ENCODE data around the gene ENO1. TPM values are rescaled to one million over a fixed set of nuclear protein-coding genes. Genes with fewer than 3 reads are reported as not detected.

ENO1 gene
- total and polyA plus RNA-seq, 10 of the 15 experiments (the other 5 are each of a cell fraction or from before 2014, with no cell fraction given): 1,850 to 4,219 (median 2,331) TPM

DNA sequence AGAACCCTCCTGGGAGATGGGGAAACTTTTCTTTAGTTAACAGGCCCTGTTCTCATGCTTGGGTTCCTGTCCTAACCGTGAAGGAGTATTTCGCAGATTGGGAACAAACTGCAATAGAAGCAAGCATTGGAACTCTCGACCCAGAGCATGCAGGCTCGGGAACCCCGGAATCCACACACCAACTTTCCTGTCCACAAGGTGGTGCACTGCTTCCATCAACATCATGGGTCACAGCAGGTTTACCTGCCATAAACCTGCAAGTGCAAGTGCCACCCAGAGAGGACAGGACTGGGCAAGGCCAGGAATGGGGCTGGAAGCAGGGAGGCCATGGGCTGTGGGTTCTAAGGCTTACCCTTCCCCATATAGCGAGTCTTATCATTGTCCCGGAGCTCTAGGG is 6.9 kb downstream of the ENO1 start:
- ChIA-PET RAD21 (ENCODE audit: unreplicated experiment) (no interaction called here), CTCF (interaction anchor here (0.9 to 2.0 kb wide), 6 partner anchors 9 to 310 kb away, joined by 3 to 8 read pairs (median 4); no protein-coding TSS in a partner anchor), POLR2A (no interaction called here), SMC1A (ENCODE audit: uncharacterized antibody, unreplicated experiment) (interaction anchor here (0.6 kb wide), 2 partner anchors 27 to 495 kb away, joined by 3 read pairs; no protein-coding TSS in a partner anchor)
- TF ChIP-seq MTA3 (IDR thresholded peaks at IDR 0.05; ENCODE audit: borderline replicate concordance, low read length): no peak
- no peak for TF ChIP-seq ZNF274 (IDR thresholded peaks at IDR 0.05; ENCODE audit: insufficient read depth, insufficient read length)
- TF ChIP-seq, protein P1, sequence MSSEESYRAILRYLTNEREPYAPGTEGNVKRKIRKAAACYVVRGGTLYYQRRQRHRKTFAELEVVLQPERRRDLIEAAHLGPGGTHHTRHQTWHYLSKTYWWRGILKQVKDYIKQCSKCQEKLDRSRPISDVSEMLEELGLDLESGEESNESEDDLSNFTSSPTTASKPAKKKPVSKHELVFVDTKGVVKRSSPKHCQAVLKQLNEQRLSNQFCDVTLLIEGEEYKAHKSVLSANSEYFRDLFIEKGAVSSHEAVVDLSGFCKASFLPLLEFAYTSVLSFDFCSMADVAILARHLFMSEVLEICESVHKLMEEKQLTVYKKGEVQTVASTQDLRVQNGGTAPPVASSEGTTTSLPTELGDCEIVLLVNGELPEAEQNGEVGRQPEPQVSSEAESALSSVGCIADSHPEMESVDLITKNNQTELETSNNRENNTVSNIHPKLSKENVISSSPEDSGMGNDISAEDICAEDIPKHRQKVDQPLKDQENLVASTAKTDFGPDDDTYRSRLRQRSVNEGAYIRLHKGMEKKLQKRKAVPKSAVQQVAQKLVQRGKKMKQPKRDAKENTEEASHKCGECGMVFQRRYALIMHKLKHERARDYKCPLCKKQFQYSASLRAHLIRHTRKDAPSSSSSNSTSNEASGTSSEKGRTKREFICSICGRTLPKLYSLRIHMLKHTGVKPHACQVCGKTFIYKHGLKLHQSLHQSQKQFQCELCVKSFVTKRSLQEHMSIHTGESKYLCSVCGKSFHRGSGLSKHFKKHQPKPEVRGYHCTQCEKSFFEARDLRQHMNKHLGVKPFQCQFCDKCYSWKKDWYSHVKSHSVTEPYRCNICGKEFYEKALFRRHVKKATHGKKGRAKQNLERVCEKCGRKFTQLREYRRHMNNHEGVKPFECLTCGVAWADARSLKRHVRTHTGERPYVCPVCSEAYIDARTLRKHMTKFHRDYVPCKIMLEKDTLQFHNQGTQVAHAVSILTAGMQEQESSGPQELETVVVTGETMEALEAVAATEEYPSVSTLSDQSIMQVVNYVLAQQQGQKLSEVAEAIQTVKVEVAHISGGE (CRISPR knock-in tag; IDR thresholded peaks at IDR 0.05): no peak
- TF ChIP-seq, protein P2, sequence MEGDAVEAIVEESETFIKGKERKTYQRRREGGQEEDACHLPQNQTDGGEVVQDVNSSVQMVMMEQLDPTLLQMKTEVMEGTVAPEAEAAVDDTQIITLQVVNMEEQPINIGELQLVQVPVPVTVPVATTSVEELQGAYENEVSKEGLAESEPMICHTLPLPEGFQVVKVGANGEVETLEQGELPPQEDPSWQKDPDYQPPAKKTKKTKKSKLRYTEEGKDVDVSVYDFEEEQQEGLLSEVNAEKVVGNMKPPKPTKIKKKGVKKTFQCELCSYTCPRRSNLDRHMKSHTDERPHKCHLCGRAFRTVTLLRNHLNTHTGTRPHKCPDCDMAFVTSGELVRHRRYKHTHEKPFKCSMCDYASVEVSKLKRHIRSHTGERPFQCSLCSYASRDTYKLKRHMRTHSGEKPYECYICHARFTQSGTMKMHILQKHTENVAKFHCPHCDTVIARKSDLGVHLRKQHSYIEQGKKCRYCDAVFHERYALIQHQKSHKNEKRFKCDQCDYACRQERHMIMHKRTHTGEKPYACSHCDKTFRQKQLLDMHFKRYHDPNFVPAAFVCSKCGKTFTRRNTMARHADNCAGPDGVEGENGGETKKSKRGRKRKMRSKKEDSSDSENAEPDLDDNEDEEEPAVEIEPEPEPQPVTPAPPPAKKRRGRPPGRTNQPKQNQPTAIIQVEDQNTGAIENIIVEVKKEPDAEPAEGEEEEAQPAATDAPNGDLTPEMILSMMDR (IDR thresholded peaks at IDR 0.05 in 2 of 3, conservative IDR thresholded peaks at IDR 0.05 in 1 of 3; ENCODE audit: control insufficient read depth in 2 of 3, extremely low read depth in 1 of 3, insufficient read depth in 1 of 3, low read depth in 3 of 3, low read length in 3 of 3): peak in 1 of 3 experiments; percentile 30; a peak in 3 of 6 replicates
- TF ChIP-seq RUNX3 (IDR thresholded peaks at IDR 0.05; ENCODE audit: low read length): no peak
- TF ChIP-seq, protein P3, sequence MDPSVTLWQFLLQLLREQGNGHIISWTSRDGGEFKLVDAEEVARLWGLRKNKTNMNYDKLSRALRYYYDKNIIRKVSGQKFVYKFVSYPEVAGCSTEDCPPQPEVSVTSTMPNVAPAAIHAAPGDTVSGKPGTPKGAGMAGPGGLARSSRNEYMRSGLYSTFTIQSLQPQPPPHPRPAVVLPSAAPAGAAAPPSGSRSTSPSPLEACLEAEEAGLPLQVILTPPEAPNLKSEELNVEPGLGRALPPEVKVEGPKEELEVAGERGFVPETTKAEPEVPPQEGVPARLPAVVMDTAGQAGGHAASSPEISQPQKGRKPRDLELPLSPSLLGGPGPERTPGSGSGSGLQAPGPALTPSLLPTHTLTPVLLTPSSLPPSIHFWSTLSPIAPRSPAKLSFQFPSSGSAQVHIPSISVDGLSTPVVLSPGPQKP (IDR thresholded peaks at IDR 0.05; ENCODE audit: low read depth, low read length): no peak
- TF ChIP-seq POLR2AphosphoS2 (IDR thresholded peaks at IDR 0.05; ENCODE audit: low read depth, low read length): peak; percentile 68; the same call in 1 of the 2 replicates
- no peak for TF ChIP-seq SRF (IDR thresholded peaks at IDR 0.05; ENCODE audit: low read depth in 2 of 2, low read length in 2 of 2)
- Histone ChIP-seq H3K79me2 (ENCODE audit: control insufficient read depth, insufficient read depth, low read length) (peaks cover 92% of the 10 kb centered on the region), H2AFZ (ENCODE audit: control insufficient read depth, low read depth, low read length) (no peak overlapping the region), H3K4me3 (peak overlapping the region; percentile 89; the same call in 1 of the 2 replicates), H4K20me1 (ENCODE audit: control insufficient read depth, insufficient read depth) (peaks cover 55% of the 10 kb centered on the region), H3K36me3 (ENCODE audit: control insufficient read depth in 2 of 2, insufficient read depth in 2 of 2, low read length in 1 of 2) (peaks cover 53 to 71% of the 10 kb centered on the region in 2 experiments), H3K27me3 (replicated peaks in 1 of 2; ENCODE audit: control insufficient read depth in 2 of 2, insufficient read depth in 2 of 2, low read length in 1 of 2) (no peaks in the 10 kb centered on the region), H3K27ac (ENCODE audit: control insufficient read depth, insufficient read depth) (no peak overlapping the region), H3K9ac (ENCODE audit: control insufficient read depth, insufficient read depth, low read length) (no peak overlapping the region), H3K4me1 (ENCODE audit: control insufficient read depth, insufficient read depth, low read length) (peaks cover 17% of the 10 kb centered on the region), H3K4me2 (ENCODE audit: control insufficient read depth, insufficient read depth) (peak overlapping the region; percentile 48), H3K9me3 (replicated peaks; ENCODE audit: control insufficient read depth, insufficient read depth, low read length) (no peaks in the 10 kb centered on the region)
- in situ Hi-C loops (cut with MboI): no loop called here
- no TSS peak for BruUV-seq (replicated peaks)
- no peak for ATAC-seq
- FAIRE-seq: no peak
- 53% methylated on average over 7 of the region's 7 CpGs for WGBS (ENCODE audit: insufficient coverage, insufficient replicate concordance, low lambda C conversion rate, missing lambda C conversion rate)
- intact Hi-C loops (cut with micrococcal nuclease; ENCODE audit: unreplicated experiment): no loop called here
- DNase-seq (ENCODE audit: low read depth, low spot score): no peak

All from GM12878 (cell line).